ENCODE measurements around the gene C19orf25.

C19orf25 gene

GRCh38 chr19:1503925-1504773 lies 25.1 kb upstream of the C19orf25 start:
- Histone ChIP-seq H3K27me3 (ENCODE audit: insufficient read depth, poor library complexity, severe bottlenecking) (peaks cover 14% of the 10 kb centered on the region), H3K27ac (replicated peaks) (no peak overlapping the region), H3K4me3 (replicated peaks; ENCODE audit: insufficient read depth, low read length) (no peak overlapping the region)
- TF ChIP-seq, protein P1, sequence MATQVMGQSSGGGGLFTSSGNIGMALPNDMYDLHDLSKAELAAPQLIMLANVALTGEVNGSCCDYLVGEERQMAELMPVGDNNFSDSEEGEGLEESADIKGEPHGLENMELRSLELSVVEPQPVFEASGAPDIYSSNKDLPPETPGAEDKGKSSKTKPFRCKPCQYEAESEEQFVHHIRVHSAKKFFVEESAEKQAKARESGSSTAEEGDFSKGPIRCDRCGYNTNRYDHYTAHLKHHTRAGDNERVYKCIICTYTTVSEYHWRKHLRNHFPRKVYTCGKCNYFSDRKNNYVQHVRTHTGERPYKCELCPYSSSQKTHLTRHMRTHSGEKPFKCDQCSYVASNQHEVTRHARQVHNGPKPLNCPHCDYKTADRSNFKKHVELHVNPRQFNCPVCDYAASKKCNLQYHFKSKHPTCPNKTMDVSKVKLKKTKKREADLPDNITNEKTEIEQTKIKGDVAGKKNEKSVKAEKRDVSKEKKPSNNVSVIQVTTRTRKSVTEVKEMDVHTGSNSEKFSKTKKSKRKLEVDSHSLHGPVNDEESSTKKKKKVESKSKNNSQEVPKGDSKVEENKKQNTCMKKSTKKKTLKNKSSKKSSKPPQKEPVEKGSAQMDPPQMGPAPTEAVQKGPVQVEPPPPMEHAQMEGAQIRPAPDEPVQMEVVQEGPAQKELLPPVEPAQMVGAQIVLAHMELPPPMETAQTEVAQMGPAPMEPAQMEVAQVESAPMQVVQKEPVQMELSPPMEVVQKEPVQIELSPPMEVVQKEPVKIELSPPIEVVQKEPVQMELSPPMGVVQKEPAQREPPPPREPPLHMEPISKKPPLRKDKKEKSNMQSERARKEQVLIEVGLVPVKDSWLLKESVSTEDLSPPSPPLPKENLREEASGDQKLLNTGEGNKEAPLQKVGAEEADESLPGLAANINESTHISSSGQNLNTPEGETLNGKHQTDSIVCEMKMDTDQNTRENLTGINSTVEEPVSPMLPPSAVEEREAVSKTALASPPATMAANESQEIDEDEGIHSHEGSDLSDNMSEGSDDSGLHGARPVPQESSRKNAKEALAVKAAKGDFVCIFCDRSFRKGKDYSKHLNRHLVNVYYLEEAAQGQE (IDR thresholded peaks at IDR 0.05; ENCODE audit: insufficient replicate concordance, low read depth): no peak
- TF ChIP-seq CTCF (IDR thresholded peaks at IDR 0.05; ENCODE audit: insufficient read depth, low read length) (no peak), SPI1 (IDR thresholded peaks at IDR 0.05; ENCODE audit: borderline replicate concordance, low read depth) (no peak), POLR2AphosphoS5 (IDR thresholded peaks at IDR 0.05; ENCODE audit: low read depth) (no peak), GABPA (IDR thresholded peaks at IDR 0.05; ENCODE audit: low read depth) (no peak)
- no peak for DNase-seq (ENCODE audit: low read depth in 1 of 2, low spot score in 1 of 2)

DNA sequence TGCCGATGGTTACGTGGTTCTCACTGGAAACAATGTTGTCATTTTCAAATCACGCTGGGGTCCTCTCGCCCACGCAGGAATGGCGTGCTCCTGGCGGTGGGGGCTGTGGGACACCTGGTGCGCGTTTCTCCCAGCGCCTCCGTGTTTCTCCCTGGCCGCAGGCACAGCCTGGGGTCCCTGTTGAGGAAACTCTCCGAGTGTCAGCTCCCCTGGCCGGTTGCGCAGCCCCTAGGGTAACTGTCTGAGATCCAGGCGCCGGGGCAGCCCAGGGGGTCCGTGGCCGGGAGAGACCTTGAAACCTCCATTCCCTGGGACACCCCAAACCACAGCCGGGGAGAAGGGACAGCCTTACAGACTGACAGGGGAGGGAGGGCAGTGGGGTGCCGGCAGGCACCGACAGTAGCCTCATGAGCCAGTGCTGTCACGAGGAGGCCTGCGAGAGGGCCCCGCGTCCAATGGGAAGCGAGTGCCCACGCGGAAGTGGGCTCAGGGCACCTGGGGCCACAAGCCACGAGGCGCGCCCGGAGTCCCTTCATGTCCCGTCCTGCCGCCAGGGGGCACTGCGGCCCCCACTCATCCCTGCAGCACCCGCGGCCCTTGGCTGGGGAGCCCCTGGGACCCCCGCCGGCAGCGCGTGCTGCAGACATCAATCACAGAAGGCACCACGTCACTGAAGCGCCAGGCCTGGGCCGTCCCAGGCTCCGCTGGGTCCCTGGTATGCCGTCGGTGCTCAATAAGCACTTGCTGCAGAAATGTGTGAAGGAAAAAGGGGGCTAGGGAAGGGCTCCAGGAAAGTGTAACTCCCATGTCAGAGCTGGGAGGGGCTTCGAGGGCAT lies 24.3 kb upstream of the C19orf25 start:
- TF ChIP-seq, protein P1 (IDR thresholded peaks at IDR 0.05; ENCODE audit: insufficient replicate concordance, low read depth): no peak
- TF ChIP-seq CTCF (IDR thresholded peaks at IDR 0.05; ENCODE audit: insufficient read depth, low read length) (peak; percentile 29), SPI1 (IDR thresholded peaks at IDR 0.05; ENCODE audit: borderline replicate concordance, low read depth) (no peak), GABPA (IDR thresholded peaks at IDR 0.05; ENCODE audit: low read depth) (no peak), POLR2AphosphoS5 (IDR thresholded peaks at IDR 0.05; ENCODE audit: low read depth) (no peak)
- DNase-seq (ENCODE audit: low read depth in 1 of 2, low spot score in 1 of 2): peak; percentile 40 to 68
- Histone ChIP-seq H3K27me3 (ENCODE audit: insufficient read depth, poor library complexity, severe bottlenecking) (peaks cover 14% of the 10 kb centered on the region), H3K27ac (replicated peaks) (no peak overlapping the region), H3K4me3 (replicated peaks; ENCODE audit: insufficient read depth, low read length) (no peak overlapping the region)

DNA sequence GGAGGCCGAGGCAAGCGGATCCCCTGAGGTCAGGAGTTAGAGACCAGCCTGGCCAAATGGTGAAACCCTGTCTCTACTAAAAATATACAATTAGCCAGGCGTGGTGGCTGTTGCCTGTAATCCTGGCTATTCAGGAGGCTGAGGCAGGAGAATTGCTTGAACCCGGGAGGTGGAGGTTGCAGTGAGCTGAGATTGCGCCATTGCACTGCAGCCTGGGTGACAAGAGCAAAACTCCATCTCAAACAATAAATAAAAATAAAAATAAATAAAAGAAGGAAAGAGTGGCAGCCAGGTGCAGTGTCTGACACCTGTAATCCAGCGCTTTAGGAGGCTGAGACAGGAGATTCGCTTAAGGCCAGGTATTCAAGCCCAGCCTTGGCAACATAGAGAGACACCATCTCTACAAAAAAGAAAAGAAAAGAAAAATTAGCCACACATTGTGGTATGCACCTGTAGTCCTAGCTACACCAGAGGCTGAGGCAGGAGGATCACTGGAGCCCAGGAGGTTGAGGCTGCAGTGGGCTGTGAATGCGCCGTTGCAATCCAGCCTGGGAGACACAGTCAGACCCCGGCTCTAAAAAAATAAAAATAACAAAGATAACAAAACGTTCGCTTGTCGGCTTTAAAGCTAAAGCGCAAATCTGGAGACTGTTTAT lies 23.5 kb upstream of the C19orf25 start:
- no peak for TF ChIP-seq CTCF (IDR thresholded peaks at IDR 0.05; ENCODE audit: insufficient read depth, low read length)
- Histone ChIP-seq H3K27ac (replicated peaks) (no peak overlapping the region), H3K27me3 (ENCODE audit: insufficient read depth, poor library complexity, severe bottlenecking) (peaks cover 14% of the 10 kb centered on the region), H3K4me3 (replicated peaks; ENCODE audit: insufficient read depth, low read length) (no peak overlapping the region)
- DNase-seq (ENCODE audit: low read depth in 1 of 2, low spot score in 1 of 2): no peak
